ENCODE measurements around the gene RPS10. TPM values are rescaled to one million over a fixed set of nuclear protein-coding genes. Genes with fewer than 3 reads are reported as not detected.
A peak's percentile ranks its signal among the peaks of the same experiment; 100 is the strongest.

RPS10 gene
- total RNA-seq, 2 experiments from 2014 or later = 1,714 to 2,938 TPM

DNA sequence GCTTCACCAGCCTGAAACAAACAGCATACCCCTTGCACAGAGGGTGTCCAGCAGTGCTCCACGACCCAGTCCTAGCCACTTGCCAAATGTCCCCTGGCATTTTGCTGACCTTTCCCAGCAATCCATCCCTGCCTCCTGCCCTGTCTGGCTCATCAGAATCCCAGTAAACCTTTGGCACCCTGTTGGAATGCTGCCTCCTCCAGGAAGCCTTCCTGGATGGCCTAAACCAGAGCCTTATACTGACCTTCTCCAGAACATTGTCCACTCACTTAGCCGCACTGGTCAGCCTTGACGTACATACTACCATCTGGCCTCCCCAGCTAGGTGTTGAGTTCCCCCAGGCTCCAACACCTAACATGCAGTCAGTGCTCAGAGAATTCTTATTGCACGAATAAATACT, 38.0 kb upstream of the RPS10 start:
- ChIA-PET CTCF (ENCODE audit: unreplicated experiment) (interaction anchor here (0.7 kb wide), 1 partner anchor 193 kb away, joined by 6 read pairs; no protein-coding TSS in a partner anchor), POLR2A (no interaction called here)
- Histone ChIP-seq H3K9me3 (ENCODE audit: low read length) (no peaks in the 10 kb centered on the region), H3K4me2 (ENCODE audit: low read length) (no peak overlapping the region), H3K4me1 (ENCODE audit: insufficient read depth, low read length, poor library complexity, severe bottlenecking) (peaks cover 55% of the 10 kb centered on the region), H3K4me3 (ENCODE audit: low read depth, low read length, poor library complexity, severe bottlenecking) (no peak overlapping the region), H3K9me2 (ENCODE audit: insufficient read depth, low read length) (no peaks in the 10 kb centered on the region), H3K27ac (ENCODE audit: low read depth, low read length, poor library complexity, severe bottlenecking) (no peak overlapping the region), H4K20me1 (ENCODE audit: insufficient read depth, low read length) (no peaks in the 10 kb centered on the region), H2AFZ (ENCODE audit: low read length) (no peak overlapping the region), H3K36me3 (ENCODE audit: insufficient read depth, low read length) (no peaks in the 10 kb centered on the region), H3K79me2 (ENCODE audit: insufficient read depth, low read depth, low read length) (peaks cover 27% of the 10 kb centered on the region; the same call in 1 of the 2 replicates)
- no TSS peak for BruUV-seq (replicated peaks)
- TF ChIP-seq, protein P1, sequence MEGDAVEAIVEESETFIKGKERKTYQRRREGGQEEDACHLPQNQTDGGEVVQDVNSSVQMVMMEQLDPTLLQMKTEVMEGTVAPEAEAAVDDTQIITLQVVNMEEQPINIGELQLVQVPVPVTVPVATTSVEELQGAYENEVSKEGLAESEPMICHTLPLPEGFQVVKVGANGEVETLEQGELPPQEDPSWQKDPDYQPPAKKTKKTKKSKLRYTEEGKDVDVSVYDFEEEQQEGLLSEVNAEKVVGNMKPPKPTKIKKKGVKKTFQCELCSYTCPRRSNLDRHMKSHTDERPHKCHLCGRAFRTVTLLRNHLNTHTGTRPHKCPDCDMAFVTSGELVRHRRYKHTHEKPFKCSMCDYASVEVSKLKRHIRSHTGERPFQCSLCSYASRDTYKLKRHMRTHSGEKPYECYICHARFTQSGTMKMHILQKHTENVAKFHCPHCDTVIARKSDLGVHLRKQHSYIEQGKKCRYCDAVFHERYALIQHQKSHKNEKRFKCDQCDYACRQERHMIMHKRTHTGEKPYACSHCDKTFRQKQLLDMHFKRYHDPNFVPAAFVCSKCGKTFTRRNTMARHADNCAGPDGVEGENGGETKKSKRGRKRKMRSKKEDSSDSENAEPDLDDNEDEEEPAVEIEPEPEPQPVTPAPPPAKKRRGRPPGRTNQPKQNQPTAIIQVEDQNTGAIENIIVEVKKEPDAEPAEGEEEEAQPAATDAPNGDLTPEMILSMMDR (conservative IDR thresholded peaks at IDR 0.05; ENCODE audit: low read length) = no peak
- no peak for TF ChIP-seq EZH2phosphoT487 (IDR thresholded peaks at IDR 0.05; ENCODE audit: borderline replicate concordance, low read depth, low read length)
- intact Hi-C loops (cut with micrococcal nuclease; ENCODE audit: unreplicated experiment) = no loop called here
- no peak for DNase-seq (ENCODE audit: low spot score)

DNA sequence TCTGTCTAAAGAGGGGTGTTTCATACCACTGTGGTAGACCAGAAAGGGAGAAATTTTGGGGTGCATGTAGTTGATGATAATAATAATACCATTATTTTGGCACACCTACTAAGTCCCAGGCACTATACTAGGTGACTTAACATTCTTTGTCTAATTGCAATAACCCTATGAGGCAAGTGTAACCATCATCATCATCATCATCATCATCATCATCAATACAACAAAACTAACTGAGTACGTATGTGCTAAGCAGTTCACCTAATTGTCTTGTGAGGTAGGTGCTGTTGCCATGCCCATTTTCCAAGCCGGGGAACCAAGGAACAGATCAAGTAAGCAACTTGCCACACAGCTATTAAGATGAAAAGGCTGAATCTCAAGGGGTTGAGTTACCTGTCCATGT, 37.4 kb upstream of the RPS10 start:
- no peaks in the 10 kb centered on the region for H3K9me2 ChIP-seq (ENCODE audit: insufficient read depth, low read length)
- peaks cover 23% of the 10 kb centered on the region; the same call in 1 of the 2 replicates for H3K79me2 ChIP-seq (ENCODE audit: insufficient read depth, low read depth, low read length)
- H2AFZ ChIP-seq (ENCODE audit: low read length) = no peak overlapping the region
- no peak for DNase-seq (ENCODE audit: low spot score)
- H3K4me2 ChIP-seq (ENCODE audit: low read length) = no peak overlapping the region
- intact Hi-C loops (cut with micrococcal nuclease; ENCODE audit: unreplicated experiment) = no loop called here
- no peaks in the 10 kb centered on the region for H3K9me3 ChIP-seq (ENCODE audit: low read length)
- CTCF ChIA-PET (ENCODE audit: unreplicated experiment) = interaction anchor here (0.7 kb wide), 1 partner anchor 193 kb away, joined by 6 read pairs; no protein-coding TSS in a partner anchor
- TF ChIP-seq EZH2phosphoT487 (IDR thresholded peaks at IDR 0.05; ENCODE audit: borderline replicate concordance, low read depth, low read length) = no peak
- TF ChIP-seq, protein P1 (conservative IDR thresholded peaks at IDR 0.05; ENCODE audit: low read length) = no peak
- no peaks in the 10 kb centered on the region for H3K36me3 ChIP-seq (ENCODE audit: insufficient read depth, low read length)
- H3K27ac ChIP-seq (ENCODE audit: low read depth, low read length, poor library complexity, severe bottlenecking) = no peak overlapping the region
- peaks cover 49% of the 10 kb centered on the region for H3K4me1 ChIP-seq (ENCODE audit: insufficient read depth, low read length, poor library complexity, severe bottlenecking)
- no peak overlapping the region for H3K4me3 ChIP-seq (ENCODE audit: low read depth, low read length, poor library complexity, severe bottlenecking)
- BruUV-seq (replicated peaks) = no TSS peak
- POLR2A ChIA-PET = interaction anchor here (1.4 kb wide), 1 partner anchor 21 kb away, joined by 4 read pairs; no protein-coding TSS in a partner anchor
- H4K20me1 ChIP-seq (ENCODE audit: insufficient read depth, low read length) = no peaks in the 10 kb centered on the region

DNA sequence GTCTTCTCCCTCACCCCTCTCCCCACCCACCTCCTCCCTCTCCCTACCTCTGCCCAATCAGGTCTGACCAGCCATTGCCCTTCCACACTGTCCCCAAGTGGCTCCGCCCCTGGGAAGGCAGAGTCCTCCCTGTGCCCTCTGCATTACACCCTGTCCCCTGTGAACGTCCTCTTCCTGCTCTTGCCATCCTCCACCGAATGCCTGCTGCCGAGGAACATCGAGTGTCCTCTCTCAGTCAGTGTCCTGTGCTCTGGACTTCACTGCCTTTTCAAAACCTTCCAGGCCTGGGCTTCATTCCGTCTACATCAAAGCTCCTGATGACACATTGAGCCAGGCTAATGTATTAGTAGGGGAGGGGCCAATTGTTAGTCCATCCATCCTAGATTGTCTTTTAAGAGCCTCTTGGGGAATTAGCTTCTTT, 36.7 kb upstream of the RPS10 start:
- no peaks in the 10 kb centered on the region for H3K9me3 ChIP-seq (ENCODE audit: low read length)
- no peak overlapping the region for H3K4me2 ChIP-seq (ENCODE audit: low read length)
- no peaks in the 10 kb centered on the region for H4K20me1 ChIP-seq (ENCODE audit: insufficient read depth, low read length)
- peaks cover 17% of the 10 kb centered on the region; the same call in 1 of the 2 replicates for H3K79me2 ChIP-seq (ENCODE audit: insufficient read depth, low read depth, low read length)
- TF ChIP-seq, protein P1 (conservative IDR thresholded peaks at IDR 0.05; ENCODE audit: low read length) = no peak
- no peak for TF ChIP-seq EZH2phosphoT487 (IDR thresholded peaks at IDR 0.05; ENCODE audit: borderline replicate concordance, low read depth, low read length)
- peak overlapping the region; percentile 28; the same call in 1 of the 2 replicates for H2AFZ ChIP-seq (ENCODE audit: low read length)
- H3K27ac ChIP-seq (ENCODE audit: low read depth, low read length, poor library complexity, severe bottlenecking) = no peak overlapping the region
- H3K9me2 ChIP-seq (ENCODE audit: insufficient read depth, low read length) = no peaks in the 10 kb centered on the region
- POLR2A ChIA-PET = interaction anchor here (0.6 to 1.4 kb wide), 4 partner anchors 16 to 214 kb away, joined by 3 to 4 read pairs (median 4); no protein-coding TSS in a partner anchor
- peaks cover 42% of the 10 kb centered on the region for H3K4me1 ChIP-seq (ENCODE audit: insufficient read depth, low read length, poor library complexity, severe bottlenecking)
- no peak for DNase-seq (ENCODE audit: low spot score)
- no peak overlapping the region for H3K4me3 ChIP-seq (ENCODE audit: low read depth, low read length, poor library complexity, severe bottlenecking)
- BruUV-seq (replicated peaks) = no TSS peak
- intact Hi-C loops (cut with micrococcal nuclease; ENCODE audit: unreplicated experiment) = no loop called here
- no peaks in the 10 kb centered on the region for H3K36me3 ChIP-seq (ENCODE audit: insufficient read depth, low read length)
- CTCF ChIA-PET (ENCODE audit: unreplicated experiment) = interaction anchor here (0.6 to 1.0 kb wide), 2 partner anchors 130 to 147 kb away, joined by 3 to 4 read pairs; no protein-coding TSS in a partner anchor

All from OCI-LY7 (cell line).